OCI-M2 (cell line): ENCODE data around the gene ARHGAP10.

Experiments
- DNase-seq: peaks from one replicate; lab custom pipeline; 2025; ENCODE audit not compliant: unreplicated experiment; lab: John Stamatoyannopoulos, UW

The ARHGAP10 gene

DNA sequence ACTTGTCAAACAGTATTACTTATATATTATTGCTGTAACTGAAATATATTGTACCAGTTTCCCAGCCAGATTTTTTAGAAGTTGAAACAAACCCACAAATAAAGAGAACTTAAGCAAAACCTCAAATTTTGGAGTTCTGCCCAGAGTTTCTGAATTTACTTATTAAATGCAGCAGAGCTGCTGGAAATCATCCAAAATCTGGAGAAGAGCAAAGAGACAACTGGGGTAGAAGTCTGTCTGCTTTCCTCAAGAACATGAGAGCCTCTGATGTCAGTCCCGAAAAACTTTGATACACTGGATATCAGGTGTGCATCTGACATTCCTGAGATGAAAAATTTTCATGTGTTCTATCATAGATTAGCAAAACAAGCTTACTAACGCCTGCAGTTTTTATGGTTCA lies 384.4 kb downstream of the ARHGAP10 start:
- DNase-seq: no peak

DNA sequence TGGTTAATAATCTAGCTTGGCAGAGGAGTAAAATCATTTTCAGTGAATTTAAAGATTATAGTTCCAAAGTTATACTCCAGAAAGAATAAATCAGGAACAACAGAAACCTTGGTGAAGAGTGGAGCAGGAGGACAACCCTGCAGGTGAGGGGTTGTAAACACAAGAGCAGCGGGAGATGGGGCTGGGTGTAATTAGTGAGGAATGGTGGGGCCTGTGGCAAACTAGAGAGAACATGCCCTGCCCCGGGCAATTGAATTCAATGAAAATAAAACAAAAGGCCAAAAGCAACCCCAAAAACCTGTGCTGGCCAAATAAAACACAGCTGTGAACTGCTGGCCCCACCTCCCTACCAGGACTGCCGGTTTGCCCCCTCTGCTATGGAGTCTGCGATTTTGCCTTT lies 385.1 kb downstream of the ARHGAP10 start:
- DNase-seq: no peak

- no peak for DNase-seq
These were observed 386.3 kb downstream of the ARHGAP10 start for GRCh38 chr4:148118179-148118578.

GRCh38 chr4:148118633-148119032 lies 386.7 kb downstream of the ARHGAP10 start:
- no peak for DNase-seq

GRCh38 chr4:148120216-148120615 lies 388.3 kb downstream of the ARHGAP10 start:
- no peak for DNase-seq
